Cerebellar nuclear complex (tissue), 1 donor: ENCODE measurements around the gene SSUH2.
"Not testable (repeated sequence)": the region's sequence is repeated elsewhere in the genome, so short reads cannot be mapped to it uniquely, and the experiment has no call there.

Source experiments
- DNase-seq, 2 experiments: peaks; one replicate each; lab custom pipeline; 2025; lab: John Stamatoyannopoulos, UW

SSUH2 gene

GRCh38 chr3:8580434-8580833 lies 64.2 kb downstream of the SSUH2 start:
- not testable (repeated sequence) for DNase-seq

DNA sequence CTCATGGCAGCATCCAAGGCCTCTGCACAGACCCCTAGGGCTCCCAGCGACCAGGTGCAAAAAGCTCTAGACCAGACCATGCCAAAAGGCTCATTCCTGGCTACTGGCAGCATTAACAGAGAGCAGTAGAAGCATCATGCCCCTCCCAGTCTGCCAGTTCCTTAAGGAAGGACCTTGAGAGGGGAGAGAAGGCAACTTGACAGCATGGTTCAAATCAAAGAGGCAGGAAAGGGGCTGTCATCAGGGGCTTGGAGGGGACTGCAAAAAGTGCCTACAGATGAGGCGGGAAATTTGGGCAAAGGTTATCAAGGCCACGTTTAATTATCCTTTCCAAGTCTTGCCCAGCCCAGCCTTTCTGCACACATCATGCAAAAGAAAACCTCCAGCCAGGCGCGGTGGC lies 64.7 kb downstream of the SSUH2 start:
- no peak for DNase-seq

DNA sequence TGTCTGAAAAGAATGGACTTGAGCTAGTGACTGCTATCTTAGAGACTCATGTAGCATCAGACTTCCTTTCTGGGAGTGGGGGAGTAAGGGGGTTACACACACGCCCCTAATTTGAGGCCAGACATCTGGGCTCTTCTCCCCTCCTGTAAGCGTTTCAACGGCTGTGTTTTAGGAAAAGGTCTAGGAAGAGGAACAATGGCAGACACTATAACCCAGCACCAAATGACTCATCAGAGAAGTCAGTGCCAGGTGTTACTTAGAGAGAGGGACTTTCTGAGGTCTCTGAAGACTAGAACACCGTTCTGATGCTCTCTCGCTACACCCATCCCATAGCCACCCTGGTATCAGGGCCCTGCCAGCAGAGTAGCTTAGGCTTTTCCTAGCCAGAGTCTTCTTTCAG lies 65.5 kb downstream of the SSUH2 start:
- DNase-seq: no peak

DNA sequence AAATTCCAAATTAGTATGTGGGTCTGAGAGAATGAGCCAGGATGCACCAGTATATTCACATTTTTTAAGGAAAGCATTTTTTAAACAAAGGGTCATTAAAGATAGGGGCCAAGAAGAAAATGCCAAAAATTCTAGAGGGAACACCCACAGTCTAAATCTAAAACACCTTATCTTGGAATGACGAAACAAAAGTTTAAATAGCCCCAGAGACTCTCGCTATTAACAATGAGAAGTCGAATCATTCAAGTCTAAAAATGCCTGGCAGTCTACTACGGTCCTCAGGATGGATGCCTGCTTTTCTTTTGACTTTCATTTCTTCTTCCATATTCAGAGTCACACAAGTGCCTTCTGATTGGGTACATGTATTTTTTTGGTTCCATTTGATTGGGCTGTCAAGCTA lies 66.3 kb downstream of the SSUH2 start:
- DNase-seq: no peak

DNA sequence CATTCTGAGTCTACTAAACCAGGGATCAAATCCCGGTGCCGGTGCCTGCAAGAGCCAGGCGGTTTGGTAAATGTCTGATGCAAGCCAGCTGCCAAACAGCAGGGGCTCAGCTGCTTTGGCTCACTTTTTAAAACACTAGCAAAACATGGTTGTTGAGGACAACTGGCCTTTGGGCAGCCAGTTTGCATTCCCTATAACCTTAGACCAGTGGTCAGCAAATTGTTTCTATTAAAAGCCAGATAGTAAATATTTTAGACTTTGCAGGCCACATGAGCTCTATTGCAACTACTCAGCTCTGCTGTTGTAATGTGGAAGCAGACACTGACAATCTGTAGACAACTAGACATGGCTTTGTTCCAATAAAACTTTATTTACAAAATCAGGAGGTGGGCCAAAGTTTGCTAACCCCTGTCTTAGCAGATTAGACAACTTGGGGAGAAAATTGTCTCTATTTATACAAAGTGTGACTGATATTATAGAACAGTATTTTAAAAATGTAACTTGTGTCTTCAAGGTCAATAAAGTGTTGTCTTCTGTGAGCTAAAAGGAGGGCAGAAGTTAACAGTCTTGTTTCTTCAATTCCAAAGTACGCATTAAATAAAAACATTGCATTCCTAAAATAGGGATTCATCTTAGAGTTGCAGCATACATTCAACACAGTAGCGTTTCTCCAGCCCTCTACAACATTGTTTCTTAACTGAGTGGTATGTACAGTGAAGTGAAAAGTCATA lies 67.6 kb downstream of the SSUH2 start:
- DNase-seq: no peak

- no peak for DNase-seq
Measured at GRCh38 chr3:8576436-8576835, 68.2 kb downstream of the SSUH2 start.

GRCh38 chr3:8575364-8576104 lies 69.1 kb downstream of the SSUH2 start:
- no peak for DNase-seq

- no peak for DNase-seq
Measured at GRCh38 chr3:8574670-8575322, 69.8 kb downstream of the SSUH2 start.

- DNase-seq: no peak
Measured at GRCh38 chr3:8574040-8574669, 70.4 kb downstream of the SSUH2 start.

DNA sequence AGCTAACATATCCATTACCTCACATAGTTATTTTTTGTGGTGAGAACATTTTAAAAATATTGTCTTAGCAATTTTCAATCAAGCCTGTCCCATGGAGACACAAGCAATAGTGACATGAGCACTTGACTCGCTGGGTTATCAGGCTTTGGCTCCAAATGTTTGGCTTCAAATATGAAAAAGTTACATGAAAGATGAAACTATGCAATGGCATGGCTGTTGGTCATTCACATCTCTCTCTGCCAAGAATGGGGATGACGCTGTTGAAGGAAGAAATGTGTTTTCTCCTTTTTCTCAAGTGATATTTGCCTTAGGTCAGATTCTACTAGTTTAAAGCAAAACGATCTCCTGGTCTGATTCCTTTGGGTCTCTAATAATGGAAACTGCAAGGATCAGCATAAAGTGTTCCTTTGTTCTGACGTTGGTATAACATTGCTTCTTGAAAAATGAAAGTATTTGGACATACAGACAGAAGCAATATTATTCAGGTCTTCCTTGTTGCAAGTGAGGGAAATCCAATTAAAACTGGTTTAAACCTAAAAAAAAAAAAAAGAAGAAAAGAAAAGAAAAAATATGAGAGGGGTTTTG lies 71.2 kb downstream of the SSUH2 start:
- DNase-seq: no peak

DNA sequence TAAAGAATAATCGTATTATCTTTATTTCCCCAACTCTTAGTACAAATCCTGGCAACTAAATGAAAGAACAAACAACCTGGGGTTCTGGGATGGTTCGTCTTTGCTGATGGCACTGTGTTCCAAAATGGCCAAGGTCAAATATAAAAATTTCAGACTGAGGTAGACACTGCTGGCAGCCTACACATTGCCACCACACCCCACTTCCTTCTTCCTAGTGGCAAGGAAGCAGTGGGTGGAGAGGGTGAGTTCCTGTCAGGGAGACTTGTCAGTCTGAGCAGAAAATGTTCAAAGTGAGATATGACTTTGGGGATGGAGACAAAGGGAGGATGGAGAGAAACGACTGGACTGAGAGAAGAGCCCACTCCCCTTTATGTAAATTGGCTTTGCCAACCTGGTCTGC lies 73.3 kb downstream of the SSUH2 start:
- no peak for DNase-seq
